GM21528 (cell line): ENCODE results near the gene SS18L1.

Experiments used
- ATAC-seq: cut with Tn5 transposase; IDR thresholded peaks from one replicate; pipeline ENCODE4 v1.9.1; 2021; ENCODE audit warnings: mild to moderate bottlenecking, moderate library complexity; ENCODE audit not compliant: unreplicated experiment, low FRiP score

SS18L1 gene

DNA sequence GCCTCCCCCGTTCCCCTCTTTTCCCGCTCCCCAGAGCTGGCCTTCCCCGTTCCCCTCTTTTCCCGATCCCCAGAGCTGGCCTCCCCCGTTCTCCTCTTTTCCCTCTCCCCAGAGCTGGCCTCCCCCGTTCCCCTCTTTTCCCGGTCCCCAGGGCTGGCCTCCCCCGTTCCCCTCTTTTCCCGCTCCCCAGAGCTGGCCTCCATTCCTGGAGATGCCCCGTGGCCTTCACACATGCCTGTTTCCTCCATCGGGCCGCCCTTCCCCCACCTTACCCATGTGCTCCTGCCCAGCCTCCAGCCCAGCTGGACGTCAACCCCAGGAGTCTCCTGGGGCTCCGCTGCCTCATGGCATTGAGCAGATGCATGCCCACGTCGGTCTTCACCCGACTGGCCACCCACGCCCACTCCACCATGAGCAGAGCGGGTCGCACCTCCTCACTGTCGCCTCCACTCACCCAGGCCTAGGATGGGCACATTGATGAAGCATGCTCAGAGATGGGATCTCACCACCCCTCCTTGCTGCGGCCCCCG, 8.3 kb downstream of the SS18L1 start:
- no peak for ATAC-seq

DNA sequence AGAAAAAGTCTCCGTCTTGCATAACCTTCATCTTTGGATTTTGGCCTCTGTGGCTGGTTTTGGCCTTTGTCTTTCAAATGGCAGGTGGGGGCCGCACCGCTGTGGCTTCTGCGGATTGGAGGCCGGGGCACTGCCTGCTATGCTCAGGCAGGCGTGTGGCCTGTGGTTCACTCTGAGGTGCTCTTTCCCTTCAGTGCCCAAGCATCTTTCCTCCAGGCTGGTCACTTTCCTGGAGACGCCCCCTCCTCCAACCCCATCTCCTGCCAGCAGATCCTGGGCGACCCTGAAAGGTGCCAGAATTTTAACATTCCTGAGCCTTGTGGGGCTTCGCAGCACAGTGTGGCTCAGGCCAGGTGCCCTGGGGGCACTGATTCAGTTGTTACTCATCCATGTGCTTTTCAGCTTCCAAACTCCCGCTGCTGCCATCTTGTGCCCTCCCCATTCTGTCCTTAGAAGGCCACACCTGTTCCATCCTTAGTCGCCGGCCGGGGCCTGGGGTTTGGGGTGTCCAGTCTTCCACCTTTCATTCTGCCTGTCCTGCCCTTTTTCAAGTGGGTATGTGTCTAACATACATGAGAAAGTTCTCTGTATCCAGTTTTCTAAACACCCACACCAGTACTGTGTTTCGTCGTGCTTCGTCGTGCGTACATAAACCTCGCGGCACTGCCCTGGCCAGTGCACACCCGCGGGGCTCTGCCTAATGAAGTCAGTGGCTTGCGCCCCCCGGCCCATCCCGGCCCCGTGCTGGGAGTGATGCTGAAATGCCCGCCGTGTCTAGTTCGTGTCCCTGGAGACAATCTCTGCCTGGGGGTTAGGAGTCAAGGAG, 12.1 kb downstream of the SS18L1 start:
- no peak for ATAC-seq

GRCh38 chr20:62156254-62156556, 12.6 kb downstream of the SS18L1 start:
- no peak for ATAC-seq

DNA sequence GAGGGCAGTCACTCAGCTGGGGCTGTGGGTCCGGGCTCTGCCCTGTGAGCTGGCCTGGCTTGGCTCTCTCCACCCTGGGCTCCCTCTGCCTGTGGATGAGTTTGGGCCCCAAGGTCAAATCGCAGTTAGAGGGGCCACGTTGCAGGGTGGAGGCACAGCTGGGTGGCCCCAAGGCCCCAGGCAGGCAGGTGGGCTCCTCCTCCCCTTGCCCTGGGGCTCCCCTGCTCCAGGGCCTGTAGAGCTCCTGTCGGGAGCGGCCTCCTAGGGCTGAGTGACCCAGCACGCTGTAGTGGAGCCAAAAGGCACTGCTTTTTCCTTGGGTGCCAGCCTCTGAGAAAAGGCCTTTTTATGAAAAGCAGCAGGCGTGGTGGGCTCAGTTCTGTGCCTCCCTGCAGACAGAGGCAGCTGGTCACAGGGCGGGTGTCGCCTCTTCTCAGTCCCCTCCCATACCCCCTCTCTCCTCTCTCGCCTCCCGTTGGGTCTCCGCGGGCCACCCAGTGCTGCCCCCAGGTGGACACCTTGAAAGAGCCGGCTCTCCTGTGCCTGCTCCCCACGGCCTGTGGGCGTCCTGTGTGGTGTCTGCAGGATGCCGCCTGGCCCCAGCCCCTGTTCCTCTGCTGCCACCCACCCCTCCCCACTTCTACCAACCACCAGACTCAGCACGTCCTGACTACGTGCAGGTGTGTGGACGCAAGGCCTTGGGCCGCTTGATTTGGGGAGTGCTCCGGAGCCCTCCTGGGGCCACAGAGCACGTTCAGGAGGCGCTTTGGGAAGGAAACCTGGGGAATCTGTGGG, 13.2 kb downstream of the SS18L1 start:
- peak; percentile 62 for ATAC-seq

DNA sequence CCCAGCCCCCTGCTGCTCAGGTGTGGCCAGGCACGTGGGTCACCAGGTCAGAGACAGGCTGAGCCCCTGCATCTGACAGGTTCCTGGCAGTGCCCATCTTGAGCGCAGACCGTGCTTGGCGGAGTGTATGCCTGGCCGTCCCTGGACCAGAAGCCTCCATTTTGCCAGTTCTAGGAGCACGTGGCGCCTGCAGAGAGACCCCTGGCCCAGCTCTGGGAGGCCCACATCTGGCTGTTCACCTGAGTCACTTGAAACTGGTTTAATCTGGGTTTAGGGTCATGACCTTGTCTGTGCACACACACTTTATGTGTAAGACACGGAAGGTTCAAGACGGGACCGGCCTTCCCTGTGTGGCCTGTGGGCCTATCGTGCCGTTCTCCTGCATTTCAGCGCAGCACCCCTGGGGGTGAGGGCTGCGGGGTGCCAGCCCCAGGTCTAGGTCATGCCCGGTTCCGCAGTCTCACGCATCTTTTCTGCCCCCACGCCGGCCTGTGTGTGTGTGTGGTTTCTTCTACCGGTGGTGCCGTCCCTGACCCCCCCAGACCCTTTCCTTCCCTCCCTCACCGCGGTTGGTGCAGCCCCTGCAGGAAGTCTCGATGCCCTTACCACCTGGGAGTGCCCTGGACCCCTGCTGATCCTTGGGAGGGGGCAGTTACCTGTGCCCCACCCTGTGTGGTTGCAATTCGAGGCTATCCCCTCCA, 14.0 kb downstream of the SS18L1 start:
- no peak for ATAC-seq

- no peak for ATAC-seq
Measured at GRCh38 chr20:62158088-62158400, 14.5 kb downstream of the SS18L1 start.

DNA sequence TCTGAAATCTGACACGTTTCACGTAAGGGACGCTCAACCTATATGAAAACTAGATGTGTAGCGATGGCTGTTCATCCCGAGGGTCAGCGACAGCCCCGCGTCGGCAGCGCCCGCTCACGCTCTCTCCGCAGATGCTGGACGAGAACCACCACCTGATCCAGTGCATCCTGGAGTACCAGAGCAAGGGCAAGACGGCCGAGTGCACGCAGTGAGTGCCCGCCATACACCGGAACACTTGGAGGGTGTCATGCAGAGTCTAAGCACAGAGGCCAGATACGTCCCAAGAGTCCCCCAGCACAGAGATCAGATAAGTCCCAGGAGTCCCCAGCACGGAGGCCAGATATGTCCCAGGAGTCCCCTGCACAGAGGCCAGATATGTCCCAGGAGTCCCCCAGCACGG, 15.0 kb downstream of the SS18L1 start:
- no peak for ATAC-seq

DNA sequence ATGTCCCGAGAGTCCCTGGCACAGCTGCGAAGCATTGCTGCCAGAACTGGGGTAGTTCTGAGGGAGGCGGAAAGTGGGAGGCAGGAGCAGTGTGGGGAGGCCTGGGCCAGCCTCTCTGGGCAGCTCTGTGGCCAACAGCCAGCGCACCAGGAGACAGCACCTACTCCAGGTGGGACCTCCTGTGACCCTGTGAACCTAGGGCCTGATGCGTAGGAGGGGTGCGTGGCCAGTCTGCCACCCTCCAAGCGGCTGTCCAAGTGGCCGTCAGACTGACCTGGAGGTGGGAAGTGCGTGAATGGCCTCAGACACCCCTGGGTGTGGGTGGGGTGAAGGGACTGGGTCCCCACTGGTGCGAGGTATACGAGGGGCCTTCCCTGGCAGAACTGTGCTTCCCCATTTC, 15.5 kb downstream of the SS18L1 start:
- ATAC-seq, result no peak

- ATAC-seq, result no peak
Measured at GRCh38 chr20:62159839-62160238, 16.3 kb downstream of the SS18L1 start.

DNA sequence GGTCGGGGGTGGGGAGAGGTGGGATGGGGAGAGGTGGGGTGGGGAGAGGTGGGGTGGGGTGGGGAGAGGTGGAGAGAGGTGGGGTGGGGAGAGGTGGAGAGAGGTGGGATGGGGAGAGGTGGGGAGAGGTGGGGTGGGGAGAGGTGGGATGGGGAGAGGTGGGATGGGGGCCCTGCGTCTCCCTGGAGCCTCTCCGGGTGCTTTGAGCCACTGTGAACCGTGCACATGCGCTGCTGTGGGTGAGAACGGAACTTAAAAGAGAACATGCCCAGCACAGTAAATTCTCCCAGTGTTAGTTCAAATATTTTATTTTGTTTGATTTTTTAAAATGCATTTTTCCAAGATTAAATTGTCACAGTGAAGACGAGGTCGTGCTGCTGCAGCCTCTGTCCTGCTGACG, 16.7 kb downstream of the SS18L1 start:
- no peak for ATAC-seq

DNA sequence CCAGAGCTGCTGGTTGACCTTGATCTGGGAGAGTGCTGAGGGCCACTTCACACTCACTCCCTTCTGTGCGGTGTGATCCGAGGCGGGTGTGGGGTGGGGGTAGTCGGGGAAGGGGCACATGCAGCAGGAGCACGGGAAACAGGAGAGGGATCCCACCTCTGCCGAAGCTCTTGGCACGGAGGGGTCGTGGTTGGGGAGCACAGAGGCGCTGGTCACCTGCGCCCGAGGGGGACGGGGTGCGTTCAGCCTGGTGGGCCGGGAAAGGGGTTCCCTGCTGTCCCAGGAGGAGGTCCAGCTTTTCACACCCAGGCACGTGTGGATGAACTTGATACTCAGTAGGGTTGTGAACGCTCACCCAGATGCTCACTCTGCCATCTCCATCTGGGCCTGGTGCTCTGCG, 17.3 kb downstream of the SS18L1 start:
- no peak for ATAC-seq

GRCh38 chr20:62161347-62161746, 17.8 kb downstream of the SS18L1 start:
- no peak for ATAC-seq

GRCh38 chr20:62162765-62163484, 19.4 kb downstream of the SS18L1 start:
- no peak for ATAC-seq

- ATAC-seq, result no peak
Measured at GRCh38 chr20:62163485-62163865, 19.9 kb downstream of the SS18L1 start.

DNA sequence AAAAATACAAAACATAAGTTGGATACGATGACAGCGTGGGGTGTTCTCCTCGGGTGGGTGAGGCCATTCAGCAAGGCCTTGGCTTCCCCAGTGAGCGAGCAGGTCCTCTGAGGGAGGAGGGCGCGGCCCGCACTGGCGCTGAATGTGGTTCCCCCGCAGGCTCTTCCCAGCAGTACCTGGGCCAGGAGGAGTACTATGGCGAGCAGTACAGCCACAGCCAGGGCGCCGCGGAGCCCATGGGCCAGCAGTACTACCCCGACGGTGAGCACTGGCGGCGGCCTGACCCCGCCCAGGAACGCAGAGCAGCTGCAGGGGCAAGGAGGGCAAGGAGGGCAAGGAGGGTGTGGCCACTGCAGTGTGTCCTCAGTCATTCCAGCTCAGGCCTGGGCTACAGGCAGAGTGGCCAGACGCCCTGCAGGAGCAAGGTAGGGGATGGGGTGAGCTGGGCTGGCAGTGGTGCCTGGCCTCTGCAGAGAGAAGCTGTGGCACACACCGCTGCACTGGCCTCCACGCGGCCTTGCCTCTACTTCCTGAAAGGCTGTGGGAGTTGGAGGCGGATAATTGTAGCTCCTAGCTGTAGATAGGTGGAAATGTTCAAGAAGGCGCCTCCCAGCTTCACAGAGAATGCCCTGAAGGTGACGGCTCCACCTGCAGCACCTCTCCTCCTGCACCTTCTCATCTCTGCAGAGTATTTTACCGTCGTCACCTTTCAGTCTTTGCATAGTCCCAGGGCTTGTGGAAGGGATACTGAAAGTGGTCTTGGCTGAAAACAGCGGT, 20.6 kb downstream of the SS18L1 start:
- no peak for ATAC-seq

- ATAC-seq, result no peak
Measured at GRCh38 chr20:62164879-62165761, 21.6 kb downstream of the SS18L1 start.

DNA sequence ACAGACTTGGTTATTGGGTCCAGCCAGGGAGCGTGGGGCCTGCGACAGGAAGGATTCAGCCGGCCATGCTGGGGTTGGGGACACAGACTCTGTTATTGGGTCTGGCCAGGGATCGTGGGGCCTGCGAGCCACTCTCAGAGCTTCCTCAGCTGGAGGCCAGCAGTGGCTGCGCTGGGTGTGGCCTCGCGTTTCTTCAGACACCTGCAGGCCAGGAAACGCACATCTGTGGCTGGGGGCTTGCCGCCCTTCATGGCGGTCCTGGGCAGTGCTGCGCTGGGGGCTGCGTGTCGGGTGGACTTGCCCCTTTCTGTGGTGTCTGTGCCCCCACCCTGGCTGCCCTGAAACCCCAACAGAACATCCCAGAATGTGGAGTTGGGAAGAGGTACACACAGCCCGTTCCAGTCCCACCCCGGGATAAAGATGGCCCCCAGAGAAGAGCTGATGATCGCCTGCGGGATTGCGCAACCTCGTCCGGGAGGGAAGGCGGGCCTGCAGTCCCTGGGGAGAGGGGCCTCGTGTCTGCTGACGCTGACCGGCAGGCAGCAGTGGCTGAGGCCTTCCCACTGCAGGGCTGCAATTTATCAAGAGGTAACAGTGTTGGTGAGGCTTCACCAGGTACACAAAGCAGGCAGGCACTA, 22.3 kb downstream of the SS18L1 start:
- ATAC-seq, result no peak

GRCh38 chr20:62167474-62167873, 23.9 kb downstream of the SS18L1 start:
- no peak for ATAC-seq

GRCh38 chr20:62168061-62168460, 24.5 kb downstream of the SS18L1 start:
- no peak for ATAC-seq
